Stimulated activated CD4-positive, alpha-beta T cell treated with anti-CD3 and anti-CD28 coated beads, Interleukin-2, amount 100 ng/mL, for 24 hours (primary cell): ENCODE results near the gene ZFP36L1.

ENCODE experiments used
- DNase-seq, 2 donors: peaks; one replicate each; pipeline ENCODE4 v3.0.0-alpha.2; 2020

The ZFP36L1 gene

GRCh38 chr14:68762953-68763764 is 29.7 kb downstream of the ZFP36L1 start:
- DNase-seq, result no peak

DNA sequence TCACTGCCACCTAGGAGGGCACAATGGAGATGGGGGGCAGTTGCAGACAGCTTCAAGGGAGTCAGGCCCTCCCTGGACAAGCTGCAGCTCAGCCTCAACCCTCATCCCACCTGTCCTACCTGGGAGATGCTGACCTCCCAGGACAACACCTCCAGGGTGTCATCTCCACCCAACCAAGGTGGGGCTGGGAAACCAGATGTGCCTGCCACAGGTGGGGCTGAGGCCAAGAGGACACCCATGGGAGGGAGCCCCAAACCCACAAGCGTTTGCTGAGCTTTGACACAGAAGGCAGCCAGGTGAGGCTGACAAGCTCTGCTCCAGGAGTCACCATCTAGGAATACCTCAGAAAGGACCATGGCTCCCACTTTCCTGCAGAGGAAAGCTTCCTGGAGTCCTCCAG is 31.5 kb downstream of the ZFP36L1 start:
- DNase-seq, result no peak

DNA sequence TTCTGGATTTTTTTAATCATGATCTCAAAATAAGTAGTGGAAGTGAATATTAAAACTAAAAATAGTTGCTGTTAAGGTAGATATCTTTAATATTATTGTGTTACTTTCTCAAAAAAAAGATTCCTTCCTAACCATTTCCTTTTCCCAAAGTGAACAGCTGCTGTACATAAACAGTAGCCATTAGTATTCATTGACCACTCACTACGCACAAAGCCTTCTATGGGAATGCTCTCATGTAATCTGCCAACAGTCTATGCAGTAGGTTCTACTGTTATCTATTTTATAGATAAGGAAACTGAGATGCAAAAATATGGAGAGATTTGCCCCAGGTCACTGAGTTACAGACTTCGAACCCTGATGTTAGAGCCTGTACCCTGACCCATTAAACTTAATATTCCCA is 32.1 kb downstream of the ZFP36L1 start:
- DNase-seq, result no peak

DNA sequence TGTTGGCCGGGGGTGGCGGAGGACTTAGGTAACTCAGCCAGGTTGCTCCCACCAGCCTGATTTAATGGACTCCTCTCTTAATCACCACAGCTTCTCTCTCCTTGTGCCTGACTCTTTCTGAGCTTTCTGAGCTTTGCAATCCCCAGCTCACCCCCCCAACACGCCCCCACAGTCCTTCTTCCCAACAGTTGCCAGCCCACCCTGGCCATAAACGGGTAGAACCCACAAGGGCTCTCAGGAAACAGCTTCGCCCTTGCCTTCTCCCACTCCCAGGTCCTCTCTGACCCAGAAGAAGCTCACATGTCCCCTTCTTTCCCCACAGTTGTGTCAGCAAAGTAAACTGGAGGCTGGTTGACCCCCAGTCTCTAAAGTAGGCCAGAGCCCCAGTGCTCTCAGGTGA is 32.9 kb downstream of the ZFP36L1 start:
- no peak for DNase-seq

GRCh38 chr14:68759017-68759560 is 33.8 kb downstream of the ZFP36L1 start:
- no peak for DNase-seq

GRCh38 chr14:68758301-68758700 is 34.6 kb downstream of the ZFP36L1 start:
- DNase-seq, result no peak

DNA sequence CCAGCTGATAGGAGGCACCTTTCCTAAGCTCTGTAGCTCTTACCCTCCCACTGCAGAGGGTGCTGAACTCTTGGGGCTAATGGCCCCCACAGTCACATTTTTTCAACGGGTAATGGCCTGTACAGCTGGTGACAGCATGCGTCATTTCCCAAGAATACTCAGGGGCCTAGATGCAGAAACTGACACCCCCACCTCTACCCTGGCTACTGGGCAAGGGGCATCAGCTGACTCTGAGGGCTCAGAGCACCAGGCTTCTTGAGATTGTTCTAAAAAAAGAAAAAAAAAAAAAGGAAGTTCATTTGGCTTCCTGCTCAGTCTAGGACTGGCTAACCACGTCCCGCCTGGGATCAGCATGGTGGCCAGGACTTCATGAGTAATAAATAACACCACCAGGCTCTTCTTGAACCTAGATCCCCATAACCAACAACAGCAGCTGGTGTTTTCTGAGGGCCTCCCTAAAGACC is 35.2 kb downstream of the ZFP36L1 start:
- DNase-seq, result no peak

GRCh38 chr14:68756734-68757133 is 36.1 kb downstream of the ZFP36L1 start:
- DNase-seq, result no peak

DNA sequence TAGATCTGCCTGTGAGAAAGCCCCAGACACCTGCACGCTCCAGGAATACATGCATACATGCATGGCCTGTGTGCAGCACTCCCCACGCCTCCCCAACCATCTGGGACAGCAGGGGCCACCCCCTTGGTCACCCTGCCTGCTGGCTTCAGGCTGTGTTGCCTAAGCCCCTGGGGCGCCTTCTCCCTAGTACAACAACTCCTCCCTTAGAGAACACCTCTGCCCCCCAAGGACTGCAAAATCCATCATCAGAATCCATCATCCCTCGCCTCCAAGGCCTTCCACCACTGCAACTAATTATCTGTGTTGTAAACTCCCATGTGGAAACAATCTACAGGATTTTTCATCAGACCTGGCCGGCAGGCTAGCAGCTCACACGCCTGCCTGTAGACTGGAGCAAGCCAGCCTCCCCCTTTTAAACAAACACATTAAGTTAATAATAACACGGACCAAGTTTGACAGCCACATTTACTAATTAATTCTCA is 36.8 kb downstream of the ZFP36L1 start:
- no peak for DNase-seq

GRCh38 chr14:68755016-68755353 is 37.9 kb downstream of the ZFP36L1 start:
- DNase-seq, result no peak

GRCh38 chr14:68753690-68754089 is 39.2 kb downstream of the ZFP36L1 start:
- no peak for DNase-seq

DNA sequence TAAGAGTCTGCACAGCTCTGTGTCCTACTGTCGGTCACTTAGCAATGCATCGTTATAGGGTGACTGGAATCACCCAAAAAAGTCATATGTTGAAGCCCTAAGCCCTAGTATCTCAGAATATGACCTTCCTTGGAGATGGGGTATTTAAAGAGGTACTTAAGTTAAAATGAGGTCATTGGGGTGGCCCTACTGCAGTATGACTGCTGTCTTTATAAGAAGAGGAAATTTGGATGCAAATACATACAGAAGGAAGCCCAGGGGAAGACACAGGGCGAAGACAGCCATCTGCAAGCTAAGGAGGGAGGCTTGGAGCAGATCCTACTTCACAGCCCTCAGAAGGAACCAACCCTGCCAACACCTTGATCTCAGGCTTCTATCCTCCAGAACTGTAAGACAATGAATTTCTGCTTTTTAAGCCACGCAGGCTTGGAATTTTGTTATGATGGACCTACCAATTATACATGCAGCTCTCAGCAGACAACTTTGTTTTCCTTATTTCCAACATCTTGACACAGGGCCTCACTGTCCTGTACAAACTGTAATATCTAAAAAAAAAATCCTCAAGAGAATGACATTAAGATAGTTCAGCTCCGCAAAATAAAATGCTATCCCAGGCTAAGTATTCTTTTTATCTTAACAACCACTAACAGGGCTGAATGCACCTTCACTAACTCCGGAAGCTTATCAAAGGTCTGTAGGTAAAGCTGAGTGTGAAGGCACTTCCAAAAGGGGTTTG is 40.4 kb downstream of the ZFP36L1 start:
- DNase-seq, result no peak

DNA sequence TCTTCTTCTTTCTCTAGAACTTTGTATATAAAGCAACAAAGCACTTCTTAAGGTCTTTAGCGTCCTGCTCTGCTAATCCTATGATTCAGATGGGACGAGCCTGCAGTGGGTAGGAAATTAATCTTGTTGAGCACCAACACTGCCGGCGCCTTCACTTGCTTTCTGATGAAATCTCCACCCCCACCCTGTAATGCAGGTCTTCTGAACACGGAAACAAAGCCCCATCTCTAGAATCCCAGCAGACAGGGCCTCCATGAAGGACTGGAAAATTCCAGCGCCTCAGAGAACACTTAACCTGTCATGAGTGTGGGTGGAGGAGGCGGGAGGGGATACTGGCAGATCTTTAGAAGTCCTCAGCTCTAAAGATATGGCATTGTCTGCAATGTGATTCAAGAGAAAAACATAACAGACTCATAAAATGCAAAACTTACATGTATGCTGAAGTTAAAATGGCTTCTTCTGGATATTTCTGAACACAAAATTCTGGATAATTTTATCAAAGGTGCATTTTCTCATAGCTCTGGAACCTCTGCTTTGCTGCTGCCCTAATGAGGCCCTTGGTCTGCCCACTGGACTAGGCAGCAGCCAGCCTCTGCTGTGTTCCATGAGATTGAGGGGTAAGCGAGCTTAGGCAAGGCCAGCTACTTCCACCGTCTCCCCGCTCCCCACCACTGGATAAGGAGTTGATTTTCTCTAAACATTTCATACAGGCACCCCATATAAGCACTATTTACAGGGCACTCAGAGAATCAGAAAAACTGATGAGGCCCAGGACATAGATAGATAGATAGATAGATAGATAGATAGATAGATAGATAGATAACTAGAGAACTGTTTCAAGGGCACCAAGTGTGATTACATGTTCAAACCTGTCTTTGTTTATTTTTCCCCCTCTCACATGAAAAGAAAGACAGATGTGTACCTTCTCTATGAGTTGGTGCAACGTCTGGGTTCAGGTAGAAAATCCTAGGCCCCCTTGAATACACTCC is 43.1 kb downstream of the ZFP36L1 start:
- no peak for DNase-seq

- no peak for DNase-seq
These were observed 44.2 kb downstream of the ZFP36L1 start for GRCh38 chr14:68748691-68749090.

DNA sequence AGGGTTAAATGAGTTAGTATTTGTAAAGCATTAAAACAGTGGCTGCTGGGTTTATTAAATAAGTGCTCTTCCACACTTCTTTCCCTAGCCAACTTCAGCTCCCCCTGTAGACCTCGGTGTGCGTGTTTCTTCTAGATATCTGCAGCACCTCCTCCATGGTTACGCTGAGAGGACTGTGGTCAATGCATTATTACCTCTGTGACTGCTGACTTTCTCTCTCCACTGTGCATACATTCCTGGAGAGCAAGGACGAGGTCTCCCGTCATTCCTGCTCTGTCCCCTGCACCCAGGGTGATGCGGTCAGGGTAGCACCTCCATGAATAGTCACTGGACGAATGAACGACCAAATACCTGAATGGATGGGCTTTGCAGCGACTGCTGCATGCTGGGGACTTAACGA is 44.6 kb downstream of the ZFP36L1 start:
- no peak for DNase-seq

GRCh38 chr14:68747393-68747792 is 45.5 kb downstream of the ZFP36L1 start:
- DNase-seq, result no peak

DNA sequence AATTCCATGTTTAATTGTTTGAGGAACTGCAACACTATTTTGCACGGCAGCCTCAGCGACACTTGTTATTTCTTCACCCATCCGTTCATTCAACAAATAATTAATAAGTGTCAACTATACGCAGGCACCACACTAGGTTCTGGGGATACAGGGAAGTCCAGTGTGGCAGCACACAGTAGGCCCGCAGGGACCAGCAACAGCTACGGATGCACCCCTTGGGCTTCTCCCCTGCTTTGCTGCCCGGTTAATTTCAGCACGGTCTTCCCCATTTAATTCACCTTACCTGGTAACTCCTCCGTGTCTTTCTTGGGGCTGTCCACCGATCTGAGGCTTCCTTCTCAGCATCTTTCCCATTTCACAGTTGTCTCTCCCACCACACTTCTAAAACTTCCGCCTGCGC is 48.3 kb downstream of the ZFP36L1 start:
- DNase-seq, result no peak

DNA sequence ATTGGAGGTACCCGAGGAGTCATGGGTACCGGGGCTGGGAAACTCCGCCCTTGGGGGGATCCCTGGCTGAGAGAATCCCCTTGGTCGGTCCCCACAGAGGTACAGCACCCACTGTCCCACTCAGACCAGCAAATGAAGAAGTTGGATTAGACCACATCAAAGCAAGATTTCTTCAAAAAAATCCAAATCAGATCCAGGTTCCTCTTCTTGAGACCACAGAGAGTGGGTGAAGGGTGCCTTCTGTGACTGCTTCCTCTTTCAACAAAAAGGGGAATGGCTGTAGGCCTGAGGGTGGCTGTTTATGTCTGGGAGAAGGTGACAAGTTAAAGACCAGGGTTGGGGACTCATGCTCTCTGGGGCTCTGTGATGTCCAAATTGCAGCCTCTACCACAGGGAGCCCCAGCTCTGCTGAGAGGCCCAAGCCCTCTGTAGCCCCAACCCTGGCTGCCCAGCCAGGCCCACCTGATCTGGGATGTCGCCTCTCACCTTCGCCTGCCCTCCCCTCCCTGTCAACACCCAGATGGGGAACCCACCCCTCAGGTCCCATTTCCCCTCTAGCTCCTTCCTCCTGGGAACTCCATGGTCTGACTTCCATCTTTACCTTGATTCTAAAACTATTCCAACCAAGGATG is 50.9 kb downstream of the ZFP36L1 start:
- DNase-seq, result no peak

GRCh38 chr14:68741477-68741791 is 51.4 kb downstream of the ZFP36L1 start:
- DNase-seq, result no peak

- DNase-seq, result no peak
These were observed 51.9 kb downstream of the ZFP36L1 start for GRCh38 chr14:68740788-68741476.

DNA sequence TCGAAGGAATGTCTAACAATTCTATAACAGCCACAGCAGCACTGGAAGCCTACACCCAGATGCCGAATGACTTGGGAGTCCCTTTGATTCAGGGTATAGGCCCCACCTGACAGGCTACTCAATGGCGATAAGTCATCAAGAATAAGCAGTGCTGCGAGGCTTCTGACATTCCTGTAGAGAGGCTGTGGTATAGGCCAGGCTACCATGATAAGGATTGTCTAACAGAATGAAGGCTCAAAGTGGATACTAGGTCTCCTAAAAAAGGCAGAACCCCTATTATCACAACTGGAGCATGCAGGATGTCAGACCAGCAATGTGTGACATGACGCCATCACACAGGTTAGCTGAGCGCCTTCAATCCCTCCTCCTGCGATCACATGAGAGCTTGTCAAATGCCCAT is 53.2 kb downstream of the ZFP36L1 start:
- no peak for DNase-seq

DNA sequence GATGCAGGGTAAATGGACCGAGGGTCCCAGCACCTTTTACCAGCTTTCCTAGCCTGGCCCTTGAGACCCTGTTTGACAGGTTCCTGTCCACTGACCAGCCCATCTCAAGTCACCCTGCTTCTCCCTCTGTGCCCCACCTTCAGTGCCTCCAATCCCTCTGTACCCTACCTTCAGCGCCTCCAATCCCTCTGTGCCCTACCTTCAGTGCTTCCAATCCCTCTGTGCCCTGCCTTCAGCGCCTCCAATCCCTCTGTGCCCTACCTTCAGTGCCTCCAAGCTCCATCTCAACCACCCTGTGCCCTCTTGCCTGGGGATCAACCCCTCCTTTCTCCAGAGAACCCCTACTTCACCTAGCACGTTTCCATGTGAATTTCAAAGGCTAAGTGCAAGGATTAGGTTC is 54.3 kb downstream of the ZFP36L1 start:
- no peak for DNase-seq
